Measurements from ENCODE around the gene AOAH. TPM values are rescaled to one million over a fixed set of nuclear protein-coding genes. Genes with fewer than 3 reads are reported as not detected.
"Not testable (repeated sequence)": the region's sequence is repeated elsewhere in the genome, so short reads cannot be mapped to it uniquely, and the experiment has no call there.

AOAH gene
- total and polyA plus RNA-seq, 2 experiments from 2014 or later = not detected

DNA sequence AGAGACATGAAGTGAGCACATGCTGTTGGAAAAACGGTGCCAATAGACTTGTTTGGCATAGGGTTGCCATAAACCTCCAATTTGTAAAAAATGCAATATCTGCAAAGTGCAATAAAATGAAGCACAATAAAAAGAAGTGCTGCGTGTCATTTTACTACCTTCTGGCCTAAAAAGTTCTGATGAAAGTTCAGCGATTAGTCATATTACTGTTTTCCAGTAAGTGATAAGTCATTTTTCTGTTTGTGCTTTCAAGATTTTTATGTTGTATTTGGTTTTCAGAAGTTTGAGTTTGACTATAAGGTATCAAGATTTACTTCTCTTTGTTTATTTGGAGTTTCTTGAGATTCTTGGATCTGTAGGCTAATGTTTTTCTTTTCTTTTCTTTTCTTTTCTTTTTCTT lies 16.8 kb downstream of the AOAH start:
- no peaks in the 10 kb centered on the region for H3K9me3 ChIP-seq (ENCODE audit: low read depth)
- no peak overlapping the region for H2AFZ ChIP-seq
- no peaks in the 10 kb centered on the region for H3K9me2 ChIP-seq (ENCODE audit: insufficient read depth)
- in situ Hi-C loops (cut with MboI) = no loop called here
- H3K27ac ChIP-seq = no peak overlapping the region
- H3K79me2 ChIP-seq (ENCODE audit: insufficient read depth) = no peaks in the 10 kb centered on the region
- no peak overlapping the region for H3K9ac ChIP-seq
- H3K4me2 ChIP-seq (ENCODE audit: unreplicated experiment) = no peak overlapping the region
- H3K4me3 ChIP-seq = no peak overlapping the region
- WGBS, 2 experiments (ENCODE audit: low coverage in 1 of 2, low lambda C conversion rate in 2 of 2, missing lambda C conversion rate in 2 of 2) = 42 to 45% methylated on average over 3 of the region's 3 CpGs
- no peaks in the 10 kb centered on the region for H3F3A ChIP-seq (ENCODE audit: insufficient read depth)
- H3K27me3 ChIP-seq (replicated peaks; ENCODE audit: insufficient read depth) = peaks cover 9% of the 10 kb centered on the region
- no peaks in the 10 kb centered on the region for H3K4me1 ChIP-seq (ENCODE audit: insufficient read depth)
- TF ChIP-seq EZH2 (IDR thresholded peaks at IDR 0.05; ENCODE audit: insufficient read depth, poor library complexity, severe bottlenecking) (no peak), EZH2phosphoT487 (IDR thresholded peaks at IDR 0.05; ENCODE audit: insufficient read depth, low read depth) (no peak)
- no peaks in the 10 kb centered on the region for H3K36me3 ChIP-seq (ENCODE audit: low read depth)
- DNase-seq = no peak
- H4K20me1 ChIP-seq (ENCODE audit: insufficient read depth) = no peaks in the 10 kb centered on the region

DNA sequence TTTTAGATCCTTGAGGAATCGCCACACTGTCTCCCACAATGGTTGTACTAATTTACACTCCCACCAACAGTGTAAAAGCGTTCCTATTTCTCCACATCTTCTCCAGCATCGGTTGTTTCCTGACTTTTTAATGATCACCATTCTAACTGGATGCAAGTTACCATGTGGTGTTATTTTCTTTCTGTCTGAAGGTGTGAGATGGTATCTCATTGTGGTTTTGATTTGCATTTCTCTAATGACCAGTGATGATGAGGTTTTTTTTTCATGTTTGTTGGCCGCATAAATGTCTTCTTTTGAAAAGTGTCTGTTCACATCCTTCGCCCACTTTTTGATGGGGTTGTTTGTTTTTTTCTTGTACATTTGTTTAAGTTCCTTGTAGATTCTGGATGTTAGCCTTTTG lies 20.4 kb downstream of the AOAH start:
- H3K27me3 ChIP-seq (replicated peaks; ENCODE audit: insufficient read depth); H3K9ac ChIP-seq; H4K20me1 ChIP-seq (ENCODE audit: insufficient read depth); H3F3A ChIP-seq (ENCODE audit: insufficient read depth); H3K4me2 ChIP-seq (ENCODE audit: unreplicated experiment); H3K36me3 ChIP-seq (ENCODE audit: low read depth); H3K4me1 ChIP-seq (ENCODE audit: insufficient read depth); H3K27ac ChIP-seq; in situ Hi-C loops (cut with MboI); H2AFZ ChIP-seq; H3K9me2 ChIP-seq (ENCODE audit: insufficient read depth); H3K4me3 ChIP-seq; H3K9me3 ChIP-seq (ENCODE audit: low read depth); DNase-seq; H3K79me2 ChIP-seq (ENCODE audit: insufficient read depth): not testable (repeated sequence)
- 34 to 43% methylated on average over 5 of the region's 5 CpGs for WGBS, 2 experiments (ENCODE audit: low coverage in 1 of 2, low lambda C conversion rate in 2 of 2, missing lambda C conversion rate in 2 of 2)

- TF ChIP-seq EZH2phosphoT487 (IDR thresholded peaks at IDR 0.05; ENCODE audit: insufficient read depth, low read depth) (no peak), EZH2 (IDR thresholded peaks at IDR 0.05; ENCODE audit: insufficient read depth, poor library complexity, severe bottlenecking) (no peak)
- WGBS, 2 experiments (ENCODE audit: low coverage in 1 of 2, low lambda C conversion rate in 2 of 2, missing lambda C conversion rate in 2 of 2) = 14% methylated on average over 5 of the region's 5 CpGs
- Histone ChIP-seq H3K9ac (no peak overlapping the region), H2AFZ (no peak overlapping the region), H3K79me2 (ENCODE audit: insufficient read depth) (no peaks in the 10 kb centered on the region), H3K4me1 (ENCODE audit: insufficient read depth) (no peaks in the 10 kb centered on the region), H3K9me3 (ENCODE audit: low read depth) (no peaks in the 10 kb centered on the region), H3K36me3 (ENCODE audit: low read depth) (no peaks in the 10 kb centered on the region), H3K27me3 (replicated peaks; ENCODE audit: insufficient read depth) (peaks cover 5% of the 10 kb centered on the region), H3K9me2 (ENCODE audit: insufficient read depth) (no peaks in the 10 kb centered on the region), H4K20me1 (ENCODE audit: insufficient read depth) (no peaks in the 10 kb centered on the region), H3K4me3 (no peak overlapping the region), H3K4me2 (ENCODE audit: unreplicated experiment) (no peak overlapping the region), H3F3A (ENCODE audit: insufficient read depth) (no peaks in the 10 kb centered on the region), H3K27ac (no peak overlapping the region)
- DNase-seq = no peak
- in situ Hi-C loops (cut with MboI) = no loop called here
These were observed 31.8 kb downstream of the AOAH start for GRCh38 chr7:36692456-36692855.

DNA sequence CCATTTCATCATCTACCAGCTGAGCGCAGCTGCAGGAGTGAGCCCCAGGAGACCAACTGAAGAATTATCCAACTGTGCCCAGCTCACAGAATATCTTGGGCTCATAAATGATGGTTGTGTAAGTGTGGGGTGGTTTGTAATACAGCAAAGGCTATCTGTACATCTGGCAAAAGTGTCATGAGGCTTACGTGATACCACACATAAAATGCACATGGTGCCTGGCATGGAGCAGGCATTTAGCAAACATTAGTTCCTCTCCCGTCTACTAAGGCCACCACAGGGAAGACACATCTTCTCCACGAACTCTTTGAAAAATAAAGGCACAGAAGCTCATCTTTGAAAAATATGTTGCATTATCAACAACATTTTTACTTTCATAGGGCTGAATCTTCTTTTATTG lies 32.3 kb downstream of the AOAH start:
- Histone ChIP-seq H3K27ac (no peak overlapping the region), H3K4me3 (no peak overlapping the region), H3F3A (ENCODE audit: insufficient read depth) (no peaks in the 10 kb centered on the region), H3K9me3 (ENCODE audit: low read depth) (no peaks in the 10 kb centered on the region), H3K27me3 (replicated peaks; ENCODE audit: insufficient read depth) (peaks cover 5% of the 10 kb centered on the region), H4K20me1 (ENCODE audit: insufficient read depth) (no peaks in the 10 kb centered on the region), H3K36me3 (ENCODE audit: low read depth) (no peaks in the 10 kb centered on the region), H3K9ac (no peak overlapping the region), H2AFZ (no peak overlapping the region), H3K9me2 (ENCODE audit: insufficient read depth) (no peaks in the 10 kb centered on the region), H3K4me1 (ENCODE audit: insufficient read depth) (no peaks in the 10 kb centered on the region), H3K4me2 (ENCODE audit: unreplicated experiment) (no peak overlapping the region), H3K79me2 (ENCODE audit: insufficient read depth) (no peaks in the 10 kb centered on the region)
- no peak for TF ChIP-seq EZH2 (IDR thresholded peaks at IDR 0.05; ENCODE audit: insufficient read depth, poor library complexity, severe bottlenecking)
- no peak for TF ChIP-seq EZH2phosphoT487 (IDR thresholded peaks at IDR 0.05; ENCODE audit: insufficient read depth, low read depth)
- in situ Hi-C loops (cut with MboI) = no loop called here
- 43 to 44% methylated on average over 4 of the region's 4 CpGs for WGBS, 2 experiments (ENCODE audit: low coverage in 1 of 2, low lambda C conversion rate in 2 of 2, missing lambda C conversion rate in 2 of 2)
- DNase-seq = no peak

DNA sequence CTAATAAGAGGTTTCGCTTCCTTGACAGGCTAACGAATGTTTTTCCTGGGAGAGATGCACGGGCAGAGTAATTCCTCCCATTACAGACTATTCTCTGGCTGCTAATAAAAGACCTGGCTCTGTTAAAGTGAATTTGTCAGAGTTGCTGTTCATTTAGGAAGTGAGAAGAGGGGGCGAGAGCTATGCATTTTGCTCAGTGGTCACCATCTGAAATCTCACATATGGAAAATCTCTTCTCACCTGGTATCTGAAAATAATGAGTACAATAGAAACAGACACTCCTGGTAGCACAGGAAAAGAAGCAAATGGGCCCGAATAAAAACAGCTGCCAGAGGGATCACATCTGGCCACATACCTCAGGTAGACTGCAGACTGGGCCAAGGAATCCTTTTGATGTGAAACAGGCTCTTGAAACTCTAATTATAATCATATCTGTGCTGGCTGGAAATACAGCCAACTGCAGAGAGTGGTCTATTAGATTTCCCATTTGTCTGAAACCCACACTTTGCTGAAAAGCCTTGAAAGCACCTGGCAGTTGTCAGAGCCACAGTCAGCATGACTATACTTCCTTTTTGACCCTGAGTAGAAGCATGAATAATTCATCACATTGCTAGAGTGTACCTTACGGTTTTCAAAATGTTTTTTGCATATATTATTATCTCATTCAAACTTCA lies 33.6 kb downstream of the AOAH start:
- no peaks in the 10 kb centered on the region for H4K20me1 ChIP-seq (ENCODE audit: insufficient read depth)
- no peaks in the 10 kb centered on the region for H3K4me1 ChIP-seq (ENCODE audit: insufficient read depth)
- H3K4me2 ChIP-seq (ENCODE audit: unreplicated experiment) = no peak overlapping the region
- H3K27ac ChIP-seq = no peak overlapping the region
- H3K9me3 ChIP-seq (ENCODE audit: low read depth) = no peaks in the 10 kb centered on the region
- TF ChIP-seq EZH2 (IDR thresholded peaks at IDR 0.05; ENCODE audit: insufficient read depth, poor library complexity, severe bottlenecking) (no peak), EZH2phosphoT487 (IDR thresholded peaks at IDR 0.05; ENCODE audit: insufficient read depth, low read depth) (no peak)
- no peak for DNase-seq
- in situ Hi-C loops (cut with MboI) = no loop called here
- H3F3A ChIP-seq (ENCODE audit: insufficient read depth) = no peaks in the 10 kb centered on the region
- H2AFZ ChIP-seq = no peak overlapping the region
- H3K9ac ChIP-seq = no peak overlapping the region
- H3K79me2 ChIP-seq (ENCODE audit: insufficient read depth) = no peaks in the 10 kb centered on the region
- WGBS, 2 experiments (ENCODE audit: low coverage in 1 of 2, low lambda C conversion rate in 2 of 2, missing lambda C conversion rate in 2 of 2) = 20 to 23% methylated on average over 6 of the region's 6 CpGs
- peaks cover 5% of the 10 kb centered on the region for H3K27me3 ChIP-seq (replicated peaks; ENCODE audit: insufficient read depth)
- H3K9me2 ChIP-seq (ENCODE audit: insufficient read depth) = no peaks in the 10 kb centered on the region
- no peak overlapping the region for H3K4me3 ChIP-seq
- no peaks in the 10 kb centered on the region for H3K36me3 ChIP-seq (ENCODE audit: low read depth)

Measured in GM23248 (cell line).